GM23338 (cell line): ENCODE measurements around the gene SFTPB. TPM values are rescaled to one million over a fixed set of nuclear protein-coding genes. Genes with fewer than 3 reads are reported as not detected.

ENCODE experiments used
- ATAC-seq: fragments of 200-7000 bp; cut with Tn5 transposase; 3 replicates; pipeline ENCODE4 v1.9.1; 2020
- DNase-seq: peaks from one replicate; pipeline ENCODE4 v3.0.0-alpha.2; 2015; ENCODE audit warnings: low spot score
- H2AFZ ChIP-seq: fragments of 200-600 bp; sonication (generic); 2 replicates; pipeline ENCODE4 v1.8.0; 2016; ENCODE audit warnings: antibody characterized with exemption, mild to moderate bottlenecking, moderate library complexity
- H3F3A ChIP-seq: fragments of 200-600 bp; sonication (generic); replicated peaks from 2 replicates; pipeline ENCODE4 v1.8.0; 2017; ENCODE audit warnings: antibody characterized with exemption, mixed run types, low read depth
- H3K27ac ChIP-seq: fragments of 200-600 bp; sonication (generic); 2 replicates; pipeline ENCODE4 v1.6.1; 2016; ENCODE audit warnings: low read depth
- H3K27me3 ChIP-seq: fragments of 200-600 bp; sonication (generic); 2 replicates; pipeline ENCODE4 v1.8.0; 2016; ENCODE audit warnings: mild to moderate bottlenecking, mixed run types, moderate library complexity; ENCODE audit not compliant: insufficient read depth
- H3K36me3 ChIP-seq: fragments of 200-600 bp; sonication (generic); 2 replicates; pipeline ENCODE4 v1.8.0; 2016; ENCODE audit warnings: mild to moderate bottlenecking; ENCODE audit not compliant: insufficient read depth
- H3K4me1 ChIP-seq: fragments of 200-600 bp; sonication (generic); 2 replicates; pipeline ENCODE4 v1.8.0; 2016; ENCODE audit warnings: mild to moderate bottlenecking, moderate library complexity; ENCODE audit not compliant: insufficient read depth
- H3K4me2 ChIP-seq: fragments of 200-600 bp; sonication (generic); 2 replicates; pipeline ENCODE4 v1.7.1; 2017; ENCODE audit warnings: mixed run types
- H3K4me3 ChIP-seq: fragments of 200-600 bp; sonication (generic); 2 replicates; pipeline ENCODE4 v1.6.1; 2016; ENCODE audit warnings: mixed run types
- H3K79me2 ChIP-seq: fragments of 200-600 bp; sonication (generic); replicated peaks from 2 replicates; pipeline ENCODE4 v1.8.0; 2017; ENCODE audit warnings: mild to moderate bottlenecking; ENCODE audit not compliant: insufficient read depth
- H3K9me2 ChIP-seq: fragments of 200-600 bp; sonication (generic); 2 replicates; pipeline ENCODE4 v1.8.0; 2017; ENCODE audit not compliant: insufficient read depth
- H4K20me1 ChIP-seq: fragments of 200-600 bp; sonication (generic); replicated peaks from 2 replicates; pipeline ENCODE4 v1.8.0; 2017; ENCODE audit warnings: mild to moderate bottlenecking; ENCODE audit not compliant: insufficient read depth
- H3K27ac Mint-ChIP-seq: 2 replicates; pipeline ENCODE4 v1.8.0; 2020; ENCODE audit warnings: inconsistent platforms, mild to moderate bottlenecking, moderate library complexity, mixed read lengths
- H3K27me3 Mint-ChIP-seq: 3 replicates; pipeline ENCODE4 v1.8.0; 2022; ENCODE audit warnings: low read depth, mild to moderate bottlenecking, moderate library complexity, mixed read lengths, inconsistent platforms; ENCODE audit not compliant: insufficient read depth, poor library complexity
- H3K36me3 Mint-ChIP-seq: 3 replicates; pipeline ENCODE4 v1.8.0; 2021; ENCODE audit warnings: low read depth, mild to moderate bottlenecking, inconsistent platforms, moderate library complexity, mixed read lengths
- H3K4me1 Mint-ChIP-seq: 3 replicates; pipeline ENCODE4 v1.8.0; 2020; ENCODE audit warnings: mild to moderate bottlenecking, inconsistent platforms, mixed read lengths
- H3K4me3 Mint-ChIP-seq: 3 replicates; pipeline ENCODE4 v1.8.0; 2021; ENCODE audit warnings: moderate library complexity, mild to moderate bottlenecking, inconsistent platforms, mixed read lengths
- H3K9me3 Mint-ChIP-seq: 3 replicates; pipeline ENCODE4 v1.8.0; 2020; ENCODE audit warnings: moderate library complexity, mild to moderate bottlenecking, inconsistent platforms, mixed read lengths
- CREB1 ChIP-seq: fragments of 250-450 bp; sonication (Bioruptor Pico); IDR thresholded peaks from 2 replicates; pipeline ENCODE4 v1.5.0; 2020; ENCODE audit warnings: low read depth, mild to moderate bottlenecking, moderate library complexity
- EZH2 ChIP-seq: fragments of 200-600 bp; sonication (generic); IDR thresholded peaks from one replicate; pipeline ENCODE4 v1.8.0; 2017; ENCODE audit warnings: antibody characterized with exemption, mild to moderate bottlenecking, low read depth; ENCODE audit not compliant: unreplicated experiment
- EZH2phosphoT487 ChIP-seq: fragments of 200-600 bp; sonication (generic); IDR thresholded peaks from one replicate; pipeline ENCODE4 v1.8.1; 2018; ENCODE audit warnings: antibody characterized with exemption; ENCODE audit not compliant: unreplicated experiment
- JUNB ChIP-seq: IDR thresholded peaks from one replicate; pipeline ENCODE4 v1.6.1; 2016; ENCODE audit warnings: antibody characterized with exemption; ENCODE audit not compliant: unreplicated experiment
- NANOG ChIP-seq: IDR thresholded peaks from 2 replicates; pipeline ENCODE4 v1.6.1; 2016; ENCODE audit warnings: antibody characterized with exemption, borderline replicate concordance
- POLR2AphosphoS5 ChIP-seq: IDR thresholded peaks from 2 replicates; pipeline ENCODE4 v1.6.1; 2016; ENCODE audit warnings: antibody characterized with exemption, low read depth
- STAT1 ChIP-seq: IDR thresholded peaks from one replicate; pipeline ENCODE4 v1.6.1; 2016; ENCODE audit warnings: antibody characterized with exemption; ENCODE audit not compliant: unreplicated experiment
- ZNF114 ChIP-seq: fragments of 250-450 bp; sonication (Bioruptor Pico); IDR thresholded peaks from 2 replicates; pipeline ENCODE4 v1.5.0; 2020; ENCODE audit warnings: mild to moderate bottlenecking, moderate library complexity
- ZNF331 ChIP-seq: fragments of 250-450 bp; sonication (Bioruptor Pico); IDR thresholded peaks from 2 replicates; pipeline ENCODE4 v1.5.0; 2020; ENCODE audit warnings: low read depth, mild to moderate bottlenecking, moderate library complexity
- polyA plus RNA-seq: library from polyadenylated mRNA; unstranded; fragments of >200 nt; fragmentation: Nextera tagmentation; extraction: Ambion mirVana; gene quantifications from 2 replicates; pipeline ENCODE4 v1.2.1, GENCODE V29; 2016
- total RNA-seq: library from RNA; depleted of rRNA; stranded (reverse); fragments of >200 nt; shearing (Covaris generic); gene quantifications from 2 replicates; pipeline ENCODE4 v1.2.3, GENCODE V29; 2014
- TF ChIP-seq, protein P1 (sequence below): fragments of 250-450 bp; sonication (Bioruptor Pico); IDR thresholded peaks from 2 replicates; pipeline ENCODE4 v1.5.0; 2020; ENCODE audit warnings: mild to moderate bottlenecking, moderate library complexity
- TF ChIP-seq, protein P2 (sequence below): IDR thresholded peaks from one replicate; pipeline ENCODE4 v1.6.1; 2018; ENCODE audit warnings: antibody characterized with exemption; ENCODE audit not compliant: unreplicated experiment
- TF ChIP-seq, protein P3 (sequence below): IDR thresholded peaks from 2 replicates; pipeline ENCODE4 v1.6.1; 2016; ENCODE audit warnings: antibody characterized with exemption

SFTPB gene
- total and polyA plus RNA-seq, 2 experiments from 2014 or later, result 0.06 TPM; not detected in 1

DNA sequence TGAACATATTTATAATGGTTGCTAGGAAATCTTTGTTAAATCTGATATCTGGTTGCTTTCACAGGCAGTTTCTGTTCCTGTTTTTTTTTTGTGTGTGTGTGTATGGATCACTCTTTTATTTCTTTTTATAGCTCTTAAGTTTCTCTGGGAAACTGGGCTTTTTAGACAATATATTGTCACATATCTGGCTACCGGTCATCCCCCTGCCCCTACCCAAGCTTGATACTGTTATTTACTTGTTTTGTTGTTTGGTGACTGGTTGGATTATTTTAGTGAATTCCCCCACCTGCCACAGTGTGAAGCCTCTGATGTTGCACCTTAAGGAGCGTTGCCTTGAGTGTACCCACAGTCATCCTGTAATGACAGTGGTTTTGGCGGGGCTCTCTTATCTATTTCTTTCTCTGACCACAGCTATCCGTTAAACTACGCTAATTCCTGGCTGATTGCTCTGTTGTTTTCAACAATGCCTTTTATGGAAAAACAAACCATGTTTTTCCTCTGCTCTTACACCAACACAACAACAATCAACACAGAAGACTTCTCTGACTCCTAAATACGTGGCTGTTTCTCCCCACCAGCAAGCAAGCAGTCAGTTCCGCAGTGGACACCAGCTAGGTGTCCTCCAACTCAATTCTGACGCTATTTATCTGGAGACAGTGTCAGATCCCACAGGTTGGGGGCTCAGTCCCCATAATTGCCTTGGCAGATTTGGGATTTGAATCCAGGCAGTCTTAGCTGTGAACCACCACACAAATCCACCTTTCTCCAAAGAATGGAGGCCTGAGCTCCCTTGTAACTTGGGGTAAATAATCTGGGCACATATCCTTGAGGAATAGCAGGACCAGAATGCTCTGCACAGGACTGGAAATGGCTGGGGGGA, 37.0 kb upstream of the SFTPB start:
- no peak overlapping the region for H3K4me3 ChIP-seq
- H3K36me3 ChIP-seq, result no peaks in the 10 kb centered on the region
- TF ChIP-seq JUNB, result no peak
- TF ChIP-seq STAT1, result no peak
- TF ChIP-seq, protein P1, sequence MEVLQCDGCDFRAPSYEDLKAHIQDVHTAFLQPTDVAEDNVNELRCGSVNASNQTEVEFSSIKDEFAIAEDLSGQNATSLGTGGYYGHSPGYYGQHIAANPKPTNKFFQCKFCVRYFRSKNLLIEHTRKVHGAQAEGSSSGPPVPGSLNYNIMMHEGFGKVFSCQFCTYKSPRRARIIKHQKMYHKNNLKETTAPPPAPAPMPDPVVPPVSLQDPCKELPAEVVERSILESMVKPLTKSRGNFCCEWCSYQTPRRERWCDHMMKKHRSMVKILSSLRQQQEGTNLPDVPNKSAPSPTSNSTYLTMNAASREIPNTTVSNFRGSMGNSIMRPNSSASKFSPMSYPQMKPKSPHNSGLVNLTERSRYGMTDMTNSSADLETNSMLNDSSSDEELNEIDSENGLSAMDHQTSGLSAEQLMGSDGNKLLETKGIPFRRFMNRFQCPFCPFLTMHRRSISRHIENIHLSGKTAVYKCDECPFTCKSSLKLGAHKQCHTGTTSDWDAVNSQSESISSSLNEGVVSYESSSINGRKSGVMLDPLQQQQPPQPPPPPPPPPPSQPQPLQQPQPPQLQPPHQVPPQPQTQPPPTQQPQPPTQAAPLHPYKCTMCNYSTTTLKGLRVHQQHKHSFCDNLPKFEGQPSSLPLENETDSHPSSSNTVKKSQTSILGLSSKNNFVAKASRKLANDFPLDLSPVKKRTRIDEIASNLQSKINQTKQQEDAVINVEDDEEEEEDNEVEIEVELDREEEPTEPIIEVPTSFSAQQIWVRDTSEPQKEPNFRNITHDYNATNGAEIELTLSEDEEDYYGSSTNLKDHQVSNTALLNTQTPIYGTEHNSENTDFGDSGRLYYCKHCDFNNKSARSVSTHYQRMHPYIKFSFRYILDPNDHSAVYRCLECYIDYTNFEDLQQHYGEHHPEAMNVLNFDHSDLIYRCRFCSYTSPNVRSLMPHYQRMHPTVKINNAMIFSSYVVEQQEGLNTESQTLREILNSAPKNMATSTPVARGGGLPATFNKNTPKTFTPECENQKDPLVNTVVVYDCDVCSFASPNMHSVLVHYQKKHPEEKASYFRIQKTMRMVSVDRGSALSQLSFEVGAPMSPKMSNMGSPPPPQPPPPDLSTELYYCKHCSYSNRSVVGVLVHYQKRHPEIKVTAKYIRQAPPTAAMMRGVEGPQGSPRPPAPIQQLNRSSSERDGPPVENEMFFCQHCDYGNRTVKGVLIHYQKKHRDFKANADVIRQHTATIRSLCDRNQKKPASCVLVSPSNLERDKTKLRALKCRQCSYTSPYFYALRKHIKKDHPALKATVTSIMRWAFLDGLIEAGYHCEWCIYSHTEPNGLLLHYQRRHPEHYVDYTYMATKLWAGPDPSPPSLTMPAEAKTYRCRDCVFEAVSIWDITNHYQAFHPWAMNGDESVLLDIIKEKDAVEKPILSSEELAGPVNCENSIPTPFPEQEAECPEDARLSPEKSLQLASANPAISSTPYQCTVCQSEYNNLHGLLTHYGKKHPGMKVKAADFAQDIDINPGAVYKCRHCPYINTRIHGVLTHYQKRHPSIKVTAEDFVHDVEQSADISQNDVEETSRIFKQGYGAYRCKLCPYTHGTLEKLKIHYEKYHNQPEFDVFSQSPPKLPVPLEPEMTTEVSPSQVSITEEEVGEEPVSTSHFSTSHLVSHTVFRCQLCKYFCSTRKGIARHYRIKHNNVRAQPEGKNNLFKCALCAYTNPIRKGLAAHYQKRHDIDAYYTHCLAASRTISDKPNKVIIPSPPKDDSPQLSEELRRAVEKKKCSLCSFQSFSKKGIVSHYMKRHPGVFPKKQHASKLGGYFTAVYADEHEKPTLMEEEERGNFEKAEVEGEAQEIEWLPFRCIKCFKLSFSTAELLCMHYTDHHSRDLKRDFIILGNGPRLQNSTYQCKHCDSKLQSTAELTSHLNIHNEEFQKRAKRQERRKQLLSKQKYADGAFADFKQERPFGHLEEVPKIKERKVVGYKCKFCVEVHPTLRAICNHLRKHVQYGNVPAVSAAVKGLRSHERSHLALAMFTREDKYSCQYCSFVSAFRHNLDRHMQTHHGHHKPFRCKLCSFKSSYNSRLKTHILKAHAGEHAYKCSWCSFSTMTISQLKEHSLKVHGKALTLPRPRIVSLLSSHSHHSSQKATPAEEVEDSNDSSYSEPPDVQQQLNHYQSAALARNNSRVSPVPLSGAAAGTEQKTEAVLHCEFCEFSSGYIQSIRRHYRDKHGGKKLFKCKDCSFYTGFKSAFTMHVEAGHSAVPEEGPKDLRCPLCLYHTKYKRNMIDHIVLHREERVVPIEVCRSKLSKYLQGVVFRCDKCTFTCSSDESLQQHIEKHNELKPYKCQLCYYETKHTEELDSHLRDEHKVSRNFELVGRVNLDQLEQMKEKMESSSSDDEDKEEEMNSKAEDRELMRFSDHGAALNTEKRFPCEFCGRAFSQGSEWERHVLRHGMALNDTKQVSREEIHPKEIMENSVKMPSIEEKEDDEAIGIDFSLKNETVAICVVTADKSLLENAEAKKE (CRISPR knock-in tag), result no peak
- no peak for TF ChIP-seq NANOG
- no peak for TF ChIP-seq CREB1 (CRISPR knock-in tag)
- TF ChIP-seq POLR2AphosphoS5, result no peak
- TF ChIP-seq, protein P2, sequence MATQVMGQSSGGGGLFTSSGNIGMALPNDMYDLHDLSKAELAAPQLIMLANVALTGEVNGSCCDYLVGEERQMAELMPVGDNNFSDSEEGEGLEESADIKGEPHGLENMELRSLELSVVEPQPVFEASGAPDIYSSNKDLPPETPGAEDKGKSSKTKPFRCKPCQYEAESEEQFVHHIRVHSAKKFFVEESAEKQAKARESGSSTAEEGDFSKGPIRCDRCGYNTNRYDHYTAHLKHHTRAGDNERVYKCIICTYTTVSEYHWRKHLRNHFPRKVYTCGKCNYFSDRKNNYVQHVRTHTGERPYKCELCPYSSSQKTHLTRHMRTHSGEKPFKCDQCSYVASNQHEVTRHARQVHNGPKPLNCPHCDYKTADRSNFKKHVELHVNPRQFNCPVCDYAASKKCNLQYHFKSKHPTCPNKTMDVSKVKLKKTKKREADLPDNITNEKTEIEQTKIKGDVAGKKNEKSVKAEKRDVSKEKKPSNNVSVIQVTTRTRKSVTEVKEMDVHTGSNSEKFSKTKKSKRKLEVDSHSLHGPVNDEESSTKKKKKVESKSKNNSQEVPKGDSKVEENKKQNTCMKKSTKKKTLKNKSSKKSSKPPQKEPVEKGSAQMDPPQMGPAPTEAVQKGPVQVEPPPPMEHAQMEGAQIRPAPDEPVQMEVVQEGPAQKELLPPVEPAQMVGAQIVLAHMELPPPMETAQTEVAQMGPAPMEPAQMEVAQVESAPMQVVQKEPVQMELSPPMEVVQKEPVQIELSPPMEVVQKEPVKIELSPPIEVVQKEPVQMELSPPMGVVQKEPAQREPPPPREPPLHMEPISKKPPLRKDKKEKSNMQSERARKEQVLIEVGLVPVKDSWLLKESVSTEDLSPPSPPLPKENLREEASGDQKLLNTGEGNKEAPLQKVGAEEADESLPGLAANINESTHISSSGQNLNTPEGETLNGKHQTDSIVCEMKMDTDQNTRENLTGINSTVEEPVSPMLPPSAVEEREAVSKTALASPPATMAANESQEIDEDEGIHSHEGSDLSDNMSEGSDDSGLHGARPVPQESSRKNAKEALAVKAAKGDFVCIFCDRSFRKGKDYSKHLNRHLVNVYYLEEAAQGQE, result no peak
- no peak for TF ChIP-seq EZH2phosphoT487
- TF ChIP-seq EZH2, result no peak
- TF ChIP-seq, protein P3, sequence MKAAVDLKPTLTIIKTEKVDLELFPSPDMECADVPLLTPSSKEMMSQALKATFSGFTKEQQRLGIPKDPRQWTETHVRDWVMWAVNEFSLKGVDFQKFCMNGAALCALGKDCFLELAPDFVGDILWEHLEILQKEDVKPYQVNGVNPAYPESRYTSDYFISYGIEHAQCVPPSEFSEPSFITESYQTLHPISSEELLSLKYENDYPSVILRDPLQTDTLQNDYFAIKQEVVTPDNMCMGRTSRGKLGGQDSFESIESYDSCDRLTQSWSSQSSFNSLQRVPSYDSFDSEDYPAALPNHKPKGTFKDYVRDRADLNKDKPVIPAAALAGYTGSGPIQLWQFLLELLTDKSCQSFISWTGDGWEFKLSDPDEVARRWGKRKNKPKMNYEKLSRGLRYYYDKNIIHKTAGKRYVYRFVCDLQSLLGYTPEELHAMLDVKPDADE, result no peak
- no peak for TF ChIP-seq ZNF331 (CRISPR knock-in tag)
- TF ChIP-seq ZNF114 (CRISPR knock-in tag), result no peak
- Mint-ChIP-seq H3K4me1 (peaks cover 38% of the 10 kb centered on the region), H3K36me3 (no peaks in the 10 kb centered on the region), H3K9me3 (no peaks in the 10 kb centered on the region), H3K27me3 (peaks cover 6% of the 10 kb centered on the region), H3K4me3 (no peak overlapping the region), H3K27ac (no peak overlapping the region; the same call in 1 of the 2 replicates)
- H3K4me2 ChIP-seq, result no peak overlapping the region
- peaks cover 6% of the 10 kb centered on the region; the same call in 1 of the 2 replicates for H3K27me3 ChIP-seq
- H3F3A ChIP-seq, result no peaks in the 10 kb centered on the region
- H3K79me2 ChIP-seq, result no peaks in the 10 kb centered on the region
- H3K9me2 ChIP-seq, result no peaks in the 10 kb centered on the region
- no peak overlapping the region; the same call in 1 of the 2 replicates for H2AFZ ChIP-seq
- no peaks in the 10 kb centered on the region for H4K20me1 ChIP-seq
- peaks cover 16% of the 10 kb centered on the region for H3K4me1 ChIP-seq
- no peak overlapping the region for H3K27ac ChIP-seq
- DNase-seq (no peak), ATAC-seq (no peak)
